Karpas-422 (cell line): ENCODE data around the gene PDGFC. TPM values are rescaled to one million over a fixed set of nuclear protein-coding genes. Genes with fewer than 3 reads are reported as not detected.

Experiments used
- DNase-seq: peaks from one replicate; pipeline ENCODE4 v3.0.0-alpha.2; 2015
- H2AFZ ChIP-seq: fragments of 200-600 bp; sonication (generic); 2 replicates; pipeline ENCODE4 v1.6.1; 2014; ENCODE audit warnings: antibody characterized with exemption, low read length, mixed read lengths
- H3K27ac ChIP-seq: fragments of 200-600 bp; sonication (generic); 2 replicates; pipeline ENCODE4 v1.5.1; 2014; ENCODE audit warnings: mild to moderate bottlenecking, low read length, moderate library complexity
- H3K27me3 ChIP-seq: fragments of 200-600 bp; sonication (generic); 2 replicates; pipeline ENCODE4 v1.6.1; 2014; ENCODE audit warnings: low read length, mixed read lengths
- H3K36me3 ChIP-seq: fragments of 200-600 bp; sonication (generic); 2 replicates; pipeline ENCODE4 v1.6.1; 2014; ENCODE audit warnings: low read length, mixed read lengths; ENCODE audit not compliant: insufficient read depth
- H3K4me1 ChIP-seq: fragments of 200-600 bp; sonication (generic); 2 replicates; pipeline ENCODE4 v1.6.1; 2014; ENCODE audit warnings: mild to moderate bottlenecking, low read length, mixed read lengths
- H3K4me2 ChIP-seq: fragments of 200-600 bp; sonication (generic); 2 replicates; pipeline ENCODE4 v1.6.1; 2014; ENCODE audit warnings: low read length, low read depth, mild to moderate bottlenecking; ENCODE audit not compliant: poor library complexity, severe bottlenecking
- H3K4me3 ChIP-seq: fragments of 200-600 bp; sonication (generic); 2 replicates; pipeline ENCODE4 v1.5.1; 2014; ENCODE audit warnings: mild to moderate bottlenecking, antibody characterized with exemption, low read length, mixed read lengths
- H3K79me2 ChIP-seq: fragments of 200-600 bp; sonication (generic); 2 replicates; pipeline ENCODE4 v1.6.1; 2014; ENCODE audit warnings: mild to moderate bottlenecking, low read length, mixed read lengths
- H3K9ac ChIP-seq: fragments of 200-600 bp; sonication (generic); 2 replicates; pipeline ENCODE4 v1.6.0; 2014; ENCODE audit warnings: low read length
- H3K9me2 ChIP-seq: fragments of 200-600 bp; sonication (generic), shearing (Covaris generic); replicated peaks from 2 replicates; pipeline ENCODE4 v1.6.0; 2014; ENCODE audit warnings: mild to moderate bottlenecking, low read length, moderate library complexity; ENCODE audit not compliant: insufficient read depth
- H3K9me3 ChIP-seq: fragments of 300-700, 200-600 bp; sonication (generic); 2 replicates; pipeline ENCODE4 v1.6.1; 2014; ENCODE audit warnings: low read length, mixed read lengths
- H4K20me1 ChIP-seq: fragments of 200-600 bp; sonication (generic); 2 replicates; pipeline ENCODE4 v1.6.1; 2014; ENCODE audit warnings: mild to moderate bottlenecking, antibody characterized with exemption, low read length, low read depth; ENCODE audit not compliant: insufficient read depth
- total RNA-seq: library from RNA; depleted of rRNA; stranded (reverse); fragments of >200 nt; shearing (Covaris generic); gene quantifications from 2 replicates; pipeline ENCODE4 v1.2.3, GENCODE V29; 2014; ENCODE audit warnings: low replicate concordance

Gene PDGFC
- total RNA-seq, 1 experiment from 2014 or later: not detected

- no peaks in the 10 kb centered on the region for H3K4me1 ChIP-seq
- H2AFZ ChIP-seq: no peak overlapping the region
- peaks cover 7% of the 10 kb centered on the region; the same call in 1 of the 2 replicates for H3K9me3 ChIP-seq
- no peaks in the 10 kb centered on the region for H3K79me2 ChIP-seq
- no peak overlapping the region for H3K4me2 ChIP-seq
- no peaks in the 10 kb centered on the region for H3K27me3 ChIP-seq
- H3K27ac ChIP-seq: no peak overlapping the region
- no peak overlapping the region for H3K4me3 ChIP-seq
- DNase-seq: no peak
- no peaks in the 10 kb centered on the region; the same call in 1 of the 2 replicates for H3K9me2 ChIP-seq
- H3K36me3 ChIP-seq: no peaks in the 10 kb centered on the region
- H4K20me1 ChIP-seq: no peaks in the 10 kb centered on the region
- H3K9ac ChIP-seq: no peak overlapping the region
Observed at GRCh38 chr4:156800463-156800862, 171.1 kb downstream of the PDGFC start.

GRCh38 chr4:156799121-156799589 is 172.4 kb downstream of the PDGFC start:
- H3K79me2 ChIP-seq: no peaks in the 10 kb centered on the region
- no peak overlapping the region for H3K9ac ChIP-seq
- H3K27ac ChIP-seq: no peak overlapping the region
- no peaks in the 10 kb centered on the region for H3K4me1 ChIP-seq
- H3K4me2 ChIP-seq: no peak overlapping the region
- H2AFZ ChIP-seq: no peak overlapping the region
- no peaks in the 10 kb centered on the region for H4K20me1 ChIP-seq
- no peaks in the 10 kb centered on the region for H3K36me3 ChIP-seq
- no peaks in the 10 kb centered on the region for H3K9me2 ChIP-seq
- H3K27me3 ChIP-seq: no peaks in the 10 kb centered on the region
- H3K4me3 ChIP-seq: no peak overlapping the region
- peaks cover 7% of the 10 kb centered on the region; the same call in 1 of the 2 replicates for H3K9me3 ChIP-seq
- no peak for DNase-seq

GRCh38 chr4:156798438-156798837 is 173.2 kb downstream of the PDGFC start:
- no peak overlapping the region for H3K9ac ChIP-seq
- DNase-seq: no peak
- no peaks in the 10 kb centered on the region for H3K4me1 ChIP-seq
- H3K27ac ChIP-seq: no peak overlapping the region
- H3K27me3 ChIP-seq: no peaks in the 10 kb centered on the region
- H4K20me1 ChIP-seq: no peaks in the 10 kb centered on the region
- no peak overlapping the region for H2AFZ ChIP-seq
- H3K4me2 ChIP-seq: no peak overlapping the region
- H3K36me3 ChIP-seq: no peaks in the 10 kb centered on the region
- no peaks in the 10 kb centered on the region for H3K9me2 ChIP-seq
- H3K4me3 ChIP-seq: no peak overlapping the region
- no peaks in the 10 kb centered on the region for H3K79me2 ChIP-seq
- H3K9me3 ChIP-seq: peaks cover 7% of the 10 kb centered on the region; the same call in 1 of the 2 replicates

GRCh38 chr4:156797206-156797605 is 174.4 kb downstream of the PDGFC start:
- Histone ChIP-seq H2AFZ (no peak overlapping the region), H3K79me2 (no peaks in the 10 kb centered on the region), H3K4me1 (no peaks in the 10 kb centered on the region), H3K4me3 (no peak overlapping the region), H3K9me2 (no peaks in the 10 kb centered on the region), H3K27me3 (no peaks in the 10 kb centered on the region), H3K9me3 (peaks cover 3% of the 10 kb centered on the region; the same call in 1 of the 2 replicates), H4K20me1 (no peaks in the 10 kb centered on the region), H3K27ac (no peak overlapping the region), H3K4me2 (no peak overlapping the region), H3K36me3 (no peaks in the 10 kb centered on the region), H3K9ac (no peak overlapping the region)
- no peak for DNase-seq

GRCh38 chr4:156795727-156796126 is 175.9 kb downstream of the PDGFC start:
- no peaks in the 10 kb centered on the region; the same call in 1 of the 2 replicates for H3K9me3 ChIP-seq
- H2AFZ ChIP-seq: no peak overlapping the region
- H3K79me2 ChIP-seq: no peaks in the 10 kb centered on the region
- H3K4me2 ChIP-seq: no peak overlapping the region
- no peaks in the 10 kb centered on the region for H3K27me3 ChIP-seq
- no peak overlapping the region for H3K27ac ChIP-seq
- no peak overlapping the region for H3K4me3 ChIP-seq
- H3K9ac ChIP-seq: no peak overlapping the region
- H4K20me1 ChIP-seq: no peaks in the 10 kb centered on the region
- no peak for DNase-seq
- no peaks in the 10 kb centered on the region for H3K9me2 ChIP-seq
- H3K36me3 ChIP-seq: no peaks in the 10 kb centered on the region
- no peaks in the 10 kb centered on the region for H3K4me1 ChIP-seq

GRCh38 chr4:156794863-156795262 is 176.7 kb downstream of the PDGFC start:
- Histone ChIP-seq H3K9ac (no peak overlapping the region), H3K4me3 (no peak overlapping the region), H3K27me3 (no peaks in the 10 kb centered on the region), H3K9me3 (no peaks in the 10 kb centered on the region; the same call in 1 of the 2 replicates), H2AFZ (no peak overlapping the region), H3K4me2 (no peak overlapping the region), H3K79me2 (no peaks in the 10 kb centered on the region), H3K4me1 (no peaks in the 10 kb centered on the region), H3K36me3 (no peaks in the 10 kb centered on the region), H3K9me2 (no peaks in the 10 kb centered on the region), H3K27ac (no peak overlapping the region), H4K20me1 (no peaks in the 10 kb centered on the region)
- DNase-seq: no peak

- Histone ChIP-seq H3K9ac (no peak overlapping the region), H3K79me2 (no peaks in the 10 kb centered on the region), H3K36me3 (no peaks in the 10 kb centered on the region), H3K4me1 (no peaks in the 10 kb centered on the region), H3K9me3 (no peaks in the 10 kb centered on the region), H3K9me2 (no peaks in the 10 kb centered on the region), H3K27me3 (no peaks in the 10 kb centered on the region), H3K4me2 (no peak overlapping the region), H2AFZ (no peak overlapping the region), H3K27ac (no peak overlapping the region), H3K4me3 (no peak overlapping the region), H4K20me1 (no peaks in the 10 kb centered on the region)
- no peak for DNase-seq
Observed at GRCh38 chr4:156792462-156793085, 179.0 kb downstream of the PDGFC start.

GRCh38 chr4:156790866-156791265 is 180.7 kb downstream of the PDGFC start:
- Histone ChIP-seq H3K9ac (no peak overlapping the region), H3K79me2 (no peaks in the 10 kb centered on the region), H3K4me3 (no peak overlapping the region), H3K4me2 (no peak overlapping the region), H2AFZ (no peak overlapping the region), H3K27me3 (peaks cover 3% of the 10 kb centered on the region; the same call in 1 of the 2 replicates), H3K36me3 (no peaks in the 10 kb centered on the region), H3K4me1 (no peaks in the 10 kb centered on the region), H3K9me3 (no peaks in the 10 kb centered on the region), H4K20me1 (no peaks in the 10 kb centered on the region), H3K9me2 (no peaks in the 10 kb centered on the region), H3K27ac (no peak overlapping the region)
- no peak for DNase-seq
